Neural progenitor cell (in vitro differentiated cells): ENCODE results near the gene GPR26. TPM values are rescaled to one million over a fixed set of nuclear protein-coding genes. Genes with fewer than 3 reads are reported as not detected.

Experiments
- DNase-seq: peaks from one replicate; pipeline ENCODE4 v3.0.0-alpha.2; 2016; ENCODE audit warnings: low spot score
- H2AFZ ChIP-seq: fragments of 200-600 bp; sonication (generic); replicated peaks from 2 replicates; pipeline ENCODE4 v1.6.1; 2016; ENCODE audit warnings: antibody characterized with exemption
- H3F3A ChIP-seq: fragments of 200-600 bp; sonication (generic); 2 replicates; pipeline ENCODE4 v1.6.1; 2016; ENCODE audit warnings: antibody characterized with exemption, low read depth
- H3K27ac ChIP-seq: fragments of 200-600 bp; sonication (generic); 2 replicates; pipeline ENCODE4 v1.5.1; 2016; ENCODE audit warnings: mild to moderate bottlenecking
- H3K27me3 ChIP-seq: fragments of 200-600 bp; sonication (generic); 2 replicates; pipeline ENCODE4 v1.6.1; 2016; ENCODE audit warnings: mild to moderate bottlenecking, moderate library complexity
- H3K36me3 ChIP-seq: fragments of 200-600 bp; sonication (generic); 2 replicates; pipeline ENCODE4 v1.5.1; 2016
- H3K4me1 ChIP-seq: fragments of 200-600 bp; sonication (generic); 2 replicates; pipeline ENCODE4 v1.6.1; 2016; ENCODE audit warnings: mixed run types
- H3K4me2 ChIP-seq: fragments of 200-600 bp; sonication (generic); 2 replicates; pipeline ENCODE4 v1.6.1; 2016
- H3K4me3 ChIP-seq: fragments of 200-600 bp; sonication (generic); 2 replicates; pipeline ENCODE4 v1.5.1; 2016
- H3K79me2 ChIP-seq: fragments of 200-600 bp; sonication (generic); 2 replicates; pipeline ENCODE4 v1.6.1; 2016; ENCODE audit warnings: low read depth
- H3K9ac ChIP-seq: fragments of 200-600 bp; sonication (generic); 2 replicates; pipeline ENCODE4 v1.6.1; 2016
- H3K9me3 ChIP-seq: fragments of 200-600 bp; sonication (generic); 2 replicates; pipeline ENCODE4 v1.5.1; 2016; ENCODE audit warnings: low read depth
- H4K20me1 ChIP-seq: fragments of 200-600 bp; sonication (generic); 2 replicates; pipeline ENCODE4 v1.6.1; 2016; ENCODE audit warnings: low read depth
- H3K27ac Mint-ChIP-seq: 3 replicates; pipeline ENCODE4 v1.8.0; 2021; ENCODE audit warnings: mixed read lengths
- H3K27me3 Mint-ChIP-seq: 2 replicates; pipeline ENCODE4 v1.8.0; 2022; ENCODE audit warnings: low read depth, mild to moderate bottlenecking, inconsistent platforms, moderate library complexity, mixed read lengths; ENCODE audit not compliant: insufficient read depth
- H3K36me3 Mint-ChIP-seq: 3 replicates; pipeline ENCODE4 v1.8.0; 2021; ENCODE audit warnings: mixed read lengths
- H3K4me1 Mint-ChIP-seq: 3 replicates; pipeline ENCODE4 v1.8.0; 2021; ENCODE audit warnings: mixed read lengths
- H3K4me3 Mint-ChIP-seq: 3 replicates; pipeline ENCODE4 v1.8.0; 2021; ENCODE audit warnings: mild to moderate bottlenecking, moderate library complexity, mixed read lengths
- H3K9me3 Mint-ChIP-seq: 3 replicates; pipeline ENCODE4 v1.8.0; 2020; ENCODE audit warnings: mixed read lengths
- EZH2 ChIP-seq: fragments of 200-600 bp; sonication (generic); IDR thresholded peaks from 2 replicates; pipeline ENCODE4 v1.6.1; 2017; ENCODE audit warnings: antibody characterized with exemption, mild to moderate bottlenecking, moderate library complexity
- EZH2phosphoT487 ChIP-seq: fragments of 200-600 bp; sonication (generic); IDR thresholded peaks from 2 replicates; pipeline ENCODE4 v1.6.1; 2017; ENCODE audit warnings: antibody characterized with exemption
- total RNA-seq: library from RNA; depleted of rRNA; stranded (reverse); fragments of >200 nt; gene quantifications from 2 replicates; pipeline ENCODE4 v1.2.3, GENCODE V29; 2015; ENCODE audit warnings: low replicate concordance
- TF ChIP-seq, protein P1 (sequence below): fragments of 200-600 bp; sonication (generic); IDR thresholded peaks from 2 replicates; pipeline ENCODE4 v1.5.1; 2017; ENCODE audit warnings: antibody characterized with exemption, mild to moderate bottlenecking

The GPR26 gene
- total RNA-seq, 1 donor from 2014 or later = not detected

DNA sequence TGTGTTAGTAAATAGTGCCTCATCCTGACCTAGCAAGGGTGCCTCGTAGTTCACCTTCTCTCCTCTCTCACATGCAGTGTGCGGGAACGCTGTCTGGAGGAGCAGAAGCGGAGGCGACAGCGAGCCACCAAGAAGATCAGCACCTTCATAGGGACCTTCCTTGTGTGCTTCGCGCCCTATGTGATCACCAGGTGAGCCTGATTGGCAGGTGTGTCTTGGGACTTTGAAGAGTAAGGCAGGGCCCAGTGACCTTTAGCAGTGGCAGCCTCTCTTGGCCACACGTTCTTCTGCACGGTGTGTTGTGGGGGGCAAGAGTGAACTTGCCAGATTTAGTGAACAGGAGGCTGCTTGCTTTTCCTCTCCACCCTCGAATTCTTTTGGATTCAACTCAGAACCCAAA is 8.6 kb downstream of the GPR26 start:
- Histone ChIP-seq H3K79me2 (no peaks in the 10 kb centered on the region), H3K36me3 (no peaks in the 10 kb centered on the region), H4K20me1 (no peaks in the 10 kb centered on the region), H3K9ac (no peak overlapping the region), H3K9me3 (no peaks in the 10 kb centered on the region), H3K4me1 (no peaks in the 10 kb centered on the region), H3K4me3 (no peak overlapping the region), H3K27ac (no peak overlapping the region), H2AFZ (no peak overlapping the region), H3K27me3 (peaks cover 3% of the 10 kb centered on the region), H3K4me2 (no peak overlapping the region), H3F3A (no peaks in the 10 kb centered on the region)
- no peaks in the 10 kb centered on the region for H3K4me1 Mint-ChIP-seq
- no peaks in the 10 kb centered on the region for H3K9me3 Mint-ChIP-seq
- H3K27ac Mint-ChIP-seq = no peak overlapping the region
- DNase-seq = no peak
- no peak overlapping the region for H3K4me3 Mint-ChIP-seq
- peaks cover 27% of the 10 kb centered on the region for H3K27me3 Mint-ChIP-seq
- no peaks in the 10 kb centered on the region for H3K36me3 Mint-ChIP-seq
- TF ChIP-seq EZH2phosphoT487 = no peak
- no peak for TF ChIP-seq EZH2
- TF ChIP-seq, protein P1, sequence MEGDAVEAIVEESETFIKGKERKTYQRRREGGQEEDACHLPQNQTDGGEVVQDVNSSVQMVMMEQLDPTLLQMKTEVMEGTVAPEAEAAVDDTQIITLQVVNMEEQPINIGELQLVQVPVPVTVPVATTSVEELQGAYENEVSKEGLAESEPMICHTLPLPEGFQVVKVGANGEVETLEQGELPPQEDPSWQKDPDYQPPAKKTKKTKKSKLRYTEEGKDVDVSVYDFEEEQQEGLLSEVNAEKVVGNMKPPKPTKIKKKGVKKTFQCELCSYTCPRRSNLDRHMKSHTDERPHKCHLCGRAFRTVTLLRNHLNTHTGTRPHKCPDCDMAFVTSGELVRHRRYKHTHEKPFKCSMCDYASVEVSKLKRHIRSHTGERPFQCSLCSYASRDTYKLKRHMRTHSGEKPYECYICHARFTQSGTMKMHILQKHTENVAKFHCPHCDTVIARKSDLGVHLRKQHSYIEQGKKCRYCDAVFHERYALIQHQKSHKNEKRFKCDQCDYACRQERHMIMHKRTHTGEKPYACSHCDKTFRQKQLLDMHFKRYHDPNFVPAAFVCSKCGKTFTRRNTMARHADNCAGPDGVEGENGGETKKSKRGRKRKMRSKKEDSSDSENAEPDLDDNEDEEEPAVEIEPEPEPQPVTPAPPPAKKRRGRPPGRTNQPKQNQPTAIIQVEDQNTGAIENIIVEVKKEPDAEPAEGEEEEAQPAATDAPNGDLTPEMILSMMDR = no peak

DNA sequence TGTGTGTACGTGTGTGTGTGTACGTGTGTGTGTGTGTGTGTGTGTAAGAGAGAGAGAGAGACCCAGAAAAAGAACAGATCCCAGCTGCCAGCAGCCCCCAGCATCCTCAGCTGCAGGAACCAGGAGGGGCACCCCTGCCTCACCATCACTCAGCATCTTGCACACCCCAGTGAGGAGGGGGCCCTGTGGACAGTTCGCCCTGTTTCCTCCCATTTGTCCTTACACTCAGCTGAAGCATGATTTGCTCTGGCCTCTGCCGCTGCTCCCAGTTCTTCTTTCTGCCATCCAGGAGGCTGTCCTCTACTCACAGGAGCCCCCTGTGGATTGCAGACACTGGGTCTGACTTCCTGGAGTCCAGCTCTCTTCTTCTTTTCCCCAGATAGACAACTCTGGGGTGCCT is 9.7 kb downstream of the GPR26 start:
- no peaks in the 10 kb centered on the region for H3K9me3 Mint-ChIP-seq
- no peak for TF ChIP-seq EZH2
- TF ChIP-seq, protein P1 = no peak
- no peak for TF ChIP-seq EZH2phosphoT487
- Histone ChIP-seq H3K79me2 (no peaks in the 10 kb centered on the region), H3K27ac (no peak overlapping the region), H4K20me1 (no peaks in the 10 kb centered on the region), H3K4me3 (no peak overlapping the region), H3K4me1 (no peaks in the 10 kb centered on the region), H3K9ac (no peak overlapping the region), H3K9me3 (no peaks in the 10 kb centered on the region), H3F3A (no peaks in the 10 kb centered on the region), H2AFZ (no peak overlapping the region), H3K27me3 (no peaks in the 10 kb centered on the region), H3K36me3 (no peaks in the 10 kb centered on the region), H3K4me2 (no peak overlapping the region)
- H3K4me3 Mint-ChIP-seq = no peak overlapping the region
- no peak for DNase-seq
- H3K4me1 Mint-ChIP-seq = no peaks in the 10 kb centered on the region
- peaks cover 22% of the 10 kb centered on the region for H3K27me3 Mint-ChIP-seq
- no peaks in the 10 kb centered on the region for H3K36me3 Mint-ChIP-seq
- H3K27ac Mint-ChIP-seq = no peak overlapping the region

DNA sequence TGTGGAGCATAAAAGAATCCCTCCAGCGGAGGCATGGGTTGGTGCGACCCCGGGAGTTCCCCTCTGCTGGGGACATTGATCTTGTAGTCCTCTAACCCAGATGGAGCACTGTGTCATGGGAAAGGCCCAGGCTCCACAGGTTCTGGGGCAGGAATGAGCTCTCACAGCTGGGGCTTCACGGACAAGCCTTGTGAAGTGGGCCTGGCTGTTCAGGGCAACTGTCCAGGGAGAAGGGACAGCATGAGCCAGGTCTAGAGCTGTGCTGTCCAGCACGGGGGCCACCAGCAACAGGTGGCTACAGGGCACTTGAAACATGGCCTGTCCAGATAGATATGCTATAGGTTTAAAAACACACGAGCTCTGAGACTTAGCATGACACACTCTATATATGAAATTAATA is 11.4 kb downstream of the GPR26 start:
- Mint-ChIP-seq H3K36me3 (no peaks in the 10 kb centered on the region), H3K4me3 (no peak overlapping the region), H3K9me3 (no peaks in the 10 kb centered on the region), H3K4me1 (no peaks in the 10 kb centered on the region), H3K27me3 (peaks cover 11% of the 10 kb centered on the region), H3K27ac (no peak overlapping the region)
- H3F3A ChIP-seq = no peaks in the 10 kb centered on the region
- TF ChIP-seq EZH2phosphoT487 = no peak
- TF ChIP-seq EZH2 = no peak
- TF ChIP-seq, protein P1 = no peak
- no peak overlapping the region for H3K27ac ChIP-seq
- no peak for DNase-seq
- H3K79me2 ChIP-seq = no peaks in the 10 kb centered on the region
- H3K36me3 ChIP-seq = no peaks in the 10 kb centered on the region
- no peaks in the 10 kb centered on the region for H3K4me1 ChIP-seq
- H3K27me3 ChIP-seq = no peaks in the 10 kb centered on the region
- H3K4me2 ChIP-seq = no peak overlapping the region
- H3K9ac ChIP-seq = no peak overlapping the region
- H3K4me3 ChIP-seq = no peak overlapping the region
- H4K20me1 ChIP-seq = no peaks in the 10 kb centered on the region
- H3K9me3 ChIP-seq = no peaks in the 10 kb centered on the region
- H2AFZ ChIP-seq = no peak overlapping the region
